ENCODE measurements around the gene PCDHB14. TPM values are rescaled to one million over a fixed set of nuclear protein-coding genes. Genes with fewer than 3 reads are reported as not detected.
"Not testable (repeated sequence)": the region's sequence is repeated elsewhere in the genome, so short reads cannot be mapped to it uniquely, and the experiment has no call there.

PCDHB14 gene
- total RNA-seq, 1 donor from 2014 or later: 6.8 TPM

DNA sequence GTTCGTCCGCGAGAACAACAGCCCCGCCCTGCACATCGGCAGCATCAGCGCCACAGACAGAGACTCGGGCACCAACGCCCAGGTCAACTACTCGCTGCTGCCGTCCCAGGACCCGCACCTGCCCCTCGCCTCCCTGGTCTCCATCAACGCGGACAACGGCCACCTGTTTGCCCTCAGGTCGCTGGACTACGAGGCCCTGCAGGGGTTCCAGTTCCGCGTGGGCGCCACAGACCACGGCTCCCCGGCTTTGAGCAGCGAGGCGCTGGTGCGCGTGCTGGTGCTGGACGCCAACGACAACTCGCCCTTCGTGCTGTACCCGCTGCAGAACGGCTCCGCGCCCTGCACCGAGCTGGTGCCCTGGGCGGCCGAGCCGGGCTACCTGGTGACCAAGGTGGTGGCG is 12.9 kb upstream of the PCDHB14 start:
- DNase-seq (ENCODE audit: low spot score): not testable (repeated sequence)

DNA sequence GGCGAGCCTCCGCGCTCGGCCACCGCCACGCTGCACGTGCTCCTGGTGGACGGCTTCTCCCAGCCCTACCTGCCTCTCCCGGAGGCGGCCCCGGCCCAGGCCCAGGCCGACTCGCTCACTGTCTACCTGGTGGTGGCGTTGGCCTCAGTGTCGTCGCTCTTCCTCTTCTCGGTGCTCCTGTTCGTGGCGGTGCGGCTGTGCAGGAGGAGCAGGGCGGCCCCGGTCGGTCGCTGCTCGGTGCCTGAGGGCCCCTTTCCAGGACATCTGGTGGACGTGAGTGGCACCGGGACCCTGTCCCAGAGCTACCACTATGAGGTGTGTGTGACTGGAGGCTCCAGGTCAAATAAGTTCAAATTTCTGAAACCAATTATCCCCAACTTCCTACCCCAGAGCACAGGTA is 12.3 kb upstream of the PCDHB14 start:
- not testable (repeated sequence) for DNase-seq (ENCODE audit: low spot score)

DNA sequence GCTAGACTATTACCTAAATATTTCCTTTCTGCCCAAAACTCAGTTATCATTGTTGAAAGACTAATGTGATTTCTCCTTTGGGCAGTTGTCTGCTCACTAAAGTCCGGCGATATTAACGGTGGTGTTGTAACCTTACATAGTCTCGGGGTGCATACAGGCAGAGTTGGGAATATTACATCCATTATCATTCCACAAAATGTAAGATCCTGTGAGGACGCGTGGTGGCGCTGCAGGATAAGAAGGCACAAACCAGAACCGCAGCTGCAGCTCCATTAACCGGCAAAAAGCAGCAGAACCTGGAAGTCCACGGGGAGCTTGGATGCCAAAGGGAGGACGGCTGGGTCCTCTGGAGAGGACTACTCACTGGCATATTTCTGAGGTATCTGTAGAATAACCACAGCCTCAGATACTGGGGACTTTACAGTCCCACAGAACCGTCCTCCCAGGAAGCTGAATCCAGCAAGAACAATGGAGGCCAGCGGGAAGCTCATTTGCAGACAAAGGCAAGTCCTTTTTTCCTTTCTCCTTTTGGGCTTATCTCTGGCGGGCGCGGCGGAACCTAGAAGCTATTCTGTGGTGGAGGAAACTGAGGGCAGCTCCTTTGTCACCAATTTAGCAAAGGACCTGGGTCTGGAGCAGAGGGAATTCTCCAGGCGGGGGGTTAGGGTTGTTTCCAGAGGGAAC is 9.3 kb upstream of the PCDHB14 start, which contains the start of gene PCDHB13:
PCDHB13 (plus strand) TSS at position 264 of the 684 bp plus-strand sequence; CDS start at position 469, 205 bp downstream.
- not testable (repeated sequence) for DNase-seq (ENCODE audit: low spot score)

DNA sequence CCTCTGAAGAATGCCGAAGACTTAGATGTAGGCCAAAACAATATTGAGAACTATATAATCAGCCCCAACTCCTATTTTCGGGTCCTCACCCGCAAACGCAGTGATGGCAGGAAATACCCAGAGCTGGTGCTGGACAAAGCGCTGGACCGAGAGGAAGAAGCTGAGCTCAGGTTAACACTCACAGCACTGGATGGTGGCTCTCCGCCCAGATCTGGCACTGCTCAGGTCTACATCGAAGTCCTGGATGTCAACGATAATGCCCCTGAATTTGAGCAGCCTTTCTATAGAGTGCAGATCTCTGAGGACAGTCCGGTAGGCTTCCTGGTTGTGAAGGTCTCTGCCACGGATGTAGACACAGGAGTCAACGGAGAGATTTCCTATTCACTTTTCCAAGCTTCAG is 8.6 kb upstream of the PCDHB14 start:
- DNase-seq (ENCODE audit: low spot score): not testable (repeated sequence)

DNA sequence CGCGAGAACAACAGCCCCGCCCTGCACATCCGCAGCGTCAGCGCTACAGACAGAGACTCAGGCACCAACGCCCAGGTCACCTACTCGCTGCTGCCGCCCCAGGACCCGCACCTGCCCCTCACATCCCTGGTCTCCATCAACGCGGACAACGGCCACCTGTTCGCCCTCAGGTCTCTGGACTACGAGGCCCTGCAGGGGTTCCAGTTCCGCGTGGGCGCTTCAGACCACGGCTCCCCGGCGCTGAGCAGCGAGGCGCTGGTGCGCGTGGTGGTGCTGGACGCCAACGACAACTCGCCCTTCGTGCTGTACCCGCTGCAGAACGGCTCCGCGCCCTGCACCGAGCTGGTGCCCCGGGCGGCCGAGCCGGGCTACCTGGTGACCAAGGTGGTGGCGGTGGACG is 7.6 kb upstream of the PCDHB14 start:
- not testable (repeated sequence) for DNase-seq (ENCODE audit: low spot score)

- DNase-seq (ENCODE audit: low spot score): not testable (repeated sequence)
Observed at GRCh38 chr5:141216035-141216434, 7.1 kb upstream of the PCDHB14 start.

DNA sequence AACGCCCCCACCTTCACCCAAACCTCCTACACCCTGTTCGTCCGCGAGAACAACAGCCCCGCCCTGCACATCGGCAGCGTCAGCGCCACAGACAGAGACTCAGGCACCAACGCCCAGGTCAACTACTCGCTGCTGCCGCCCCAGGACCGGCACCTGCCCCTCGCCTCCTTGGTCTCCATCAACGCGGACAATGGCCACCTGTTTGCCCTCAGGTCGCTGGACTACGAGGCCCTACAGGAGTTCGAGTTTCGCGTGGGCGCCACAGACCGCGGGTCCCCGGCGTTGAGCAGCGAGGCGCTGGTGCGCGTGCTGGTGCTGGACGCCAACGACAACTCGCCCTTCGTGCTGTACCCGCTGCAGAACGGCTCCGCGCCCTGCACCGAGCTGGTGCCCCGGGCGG is 1.7 kb downstream of the PCDHB14 start:
- not testable (repeated sequence) for DNase-seq (ENCODE audit: low spot score)

GRCh38 chr5:141225421-141225820 is 2.3 kb downstream of the PCDHB14 start:
- not testable (repeated sequence) for DNase-seq (ENCODE audit: low spot score)

GRCh38 chr5:141234109-141234667 is 11.0 kb downstream of the PCDHB14 start:
- no peak for DNase-seq (ENCODE audit: low spot score)

GRCh38 chr5:141235922-141236321 is 12.8 kb downstream of the PCDHB14 start:
- DNase-seq (ENCODE audit: low spot score): not testable (repeated sequence)

DNA sequence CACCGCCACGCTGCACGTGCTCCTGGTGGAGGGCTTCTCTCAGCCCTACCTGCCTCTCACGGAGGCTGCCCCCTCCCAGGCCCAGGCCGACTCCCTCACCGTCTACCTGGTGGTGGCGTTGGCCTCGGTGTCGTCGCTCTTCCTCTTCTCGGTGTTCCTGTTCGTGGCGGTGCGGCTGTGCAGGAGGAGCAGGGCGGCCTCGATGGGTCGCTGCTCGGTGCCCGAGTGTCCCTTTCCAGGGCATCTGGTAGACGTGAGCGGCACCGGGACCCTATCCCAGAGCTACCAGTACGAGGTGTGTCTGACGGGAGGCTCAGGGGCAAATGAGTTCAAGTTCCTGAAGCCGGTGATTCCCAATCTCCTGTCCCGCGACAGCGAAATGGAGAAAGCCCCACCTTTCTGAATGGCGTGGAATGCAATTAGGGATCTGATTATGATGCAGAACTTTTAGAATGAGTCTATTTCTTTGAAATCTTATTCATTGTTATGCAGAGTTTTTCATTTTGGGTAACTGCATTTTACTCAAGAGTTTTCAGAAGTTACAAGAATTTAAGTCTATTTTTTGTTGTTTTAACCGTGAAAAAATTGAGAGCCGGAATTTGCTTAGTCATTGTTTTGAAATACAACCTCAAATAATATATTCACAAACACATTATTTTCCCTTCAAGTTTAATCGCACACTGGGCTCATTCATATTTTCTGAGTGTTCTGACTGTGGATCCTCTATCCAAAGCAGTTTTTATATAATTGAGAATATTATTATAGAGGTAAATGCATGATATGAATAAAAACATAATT is 13.6 kb downstream of the PCDHB14 start:
- DNase-seq (ENCODE audit: low spot score): no peak

GRCh38 chr5:141241496-141241895 is 18.4 kb downstream of the PCDHB14 start:
- no peak for DNase-seq (ENCODE audit: low spot score)

GRCh38 chr5:141245250-141245717 is 22.1 kb downstream of the PCDHB14 start, which contains the start of gene PCDHB15:
Gene PCDHB15, plus strand, starts transcription at chr5:141245395. Its CDS starts 184 bp downstream, at chr5:141245579.
- no peak for DNase-seq (ENCODE audit: low spot score)

DNA sequence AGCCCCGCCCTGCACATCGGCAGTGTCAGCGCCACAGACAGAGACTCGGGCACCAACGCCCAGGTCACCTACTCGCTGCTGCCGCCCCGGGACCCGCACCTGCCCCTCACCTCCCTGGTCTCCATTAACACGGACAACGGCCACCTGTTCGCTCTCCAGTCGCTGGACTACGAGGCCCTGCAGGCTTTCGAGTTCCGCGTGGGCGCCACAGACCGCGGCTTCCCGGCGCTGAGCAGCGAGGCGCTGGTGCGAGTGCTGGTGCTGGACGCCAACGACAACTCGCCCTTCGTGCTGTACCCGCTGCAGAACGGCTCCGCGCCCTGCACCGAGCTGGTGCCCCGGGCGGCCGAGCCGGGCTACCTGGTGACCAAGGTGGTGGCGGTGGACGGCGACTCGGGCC is 23.8 kb downstream of the PCDHB14 start:
- DNase-seq (ENCODE audit: low spot score): not testable (repeated sequence)

DNA sequence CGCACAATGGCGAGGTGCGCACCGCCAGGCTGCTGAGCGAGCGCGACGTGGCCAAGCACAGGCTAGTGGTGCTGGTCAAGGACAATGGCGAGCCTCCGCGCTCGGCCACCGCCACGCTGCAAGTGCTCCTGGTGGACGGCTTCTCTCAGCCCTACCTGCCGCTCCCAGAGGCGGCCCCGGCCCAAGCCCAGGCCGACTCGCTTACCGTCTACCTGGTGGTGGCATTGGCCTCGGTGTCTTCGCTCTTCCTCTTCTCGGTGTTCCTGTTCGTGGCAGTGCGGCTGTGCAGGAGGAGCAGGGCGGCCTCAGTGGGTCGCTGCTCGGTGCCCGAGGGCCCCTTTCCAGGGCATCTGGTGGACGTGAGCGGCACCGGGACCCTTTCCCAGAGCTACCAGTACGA is 24.3 kb downstream of the PCDHB14 start:
- DNase-seq (ENCODE audit: low spot score): not testable (repeated sequence)

DNA sequence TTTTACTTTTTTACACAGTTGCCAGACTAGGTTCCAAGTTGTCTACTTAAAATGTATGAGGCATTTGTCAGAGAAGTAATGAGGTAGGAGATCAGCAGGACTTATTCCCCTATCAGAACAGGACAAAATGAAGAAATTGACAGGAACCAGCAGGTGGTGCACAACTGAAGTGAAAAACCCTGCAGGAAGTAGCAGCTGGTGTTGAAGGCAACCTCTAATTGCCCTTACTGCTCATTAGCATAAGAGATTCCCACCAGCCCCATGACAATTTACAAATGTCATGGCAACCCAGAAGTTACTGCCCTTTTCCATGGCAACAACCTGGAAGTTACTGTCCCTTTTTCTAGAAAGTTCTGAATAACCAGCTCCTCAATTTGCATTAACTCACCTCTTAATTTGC is 27.4 kb downstream of the PCDHB14 start:
- DNase-seq (ENCODE audit: low spot score): no peak

DNA sequence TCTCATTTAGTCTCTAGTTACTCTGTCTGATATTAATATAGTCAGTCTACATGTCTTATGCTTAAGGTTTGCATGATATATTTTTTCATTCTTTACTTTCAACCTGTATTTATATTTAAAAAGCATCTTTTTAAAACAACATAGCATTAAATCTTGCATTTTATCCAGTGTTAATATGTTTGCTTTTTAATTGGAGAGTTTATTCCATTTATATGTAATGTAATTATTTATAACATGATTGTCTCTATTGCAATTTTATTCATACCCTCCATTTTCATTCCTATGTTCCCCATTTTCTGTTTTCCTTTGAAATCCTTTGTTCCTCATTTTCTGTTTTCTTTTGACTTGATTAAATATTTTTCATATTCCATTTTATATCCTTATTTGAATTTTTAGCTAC is 35.3 kb downstream of the PCDHB14 start:
- no peak for DNase-seq (ENCODE audit: low spot score)

GRCh38 chr5:141258948-141259347 is 35.8 kb downstream of the PCDHB14 start:
- no peak for DNase-seq (ENCODE audit: low spot score)

DNA sequence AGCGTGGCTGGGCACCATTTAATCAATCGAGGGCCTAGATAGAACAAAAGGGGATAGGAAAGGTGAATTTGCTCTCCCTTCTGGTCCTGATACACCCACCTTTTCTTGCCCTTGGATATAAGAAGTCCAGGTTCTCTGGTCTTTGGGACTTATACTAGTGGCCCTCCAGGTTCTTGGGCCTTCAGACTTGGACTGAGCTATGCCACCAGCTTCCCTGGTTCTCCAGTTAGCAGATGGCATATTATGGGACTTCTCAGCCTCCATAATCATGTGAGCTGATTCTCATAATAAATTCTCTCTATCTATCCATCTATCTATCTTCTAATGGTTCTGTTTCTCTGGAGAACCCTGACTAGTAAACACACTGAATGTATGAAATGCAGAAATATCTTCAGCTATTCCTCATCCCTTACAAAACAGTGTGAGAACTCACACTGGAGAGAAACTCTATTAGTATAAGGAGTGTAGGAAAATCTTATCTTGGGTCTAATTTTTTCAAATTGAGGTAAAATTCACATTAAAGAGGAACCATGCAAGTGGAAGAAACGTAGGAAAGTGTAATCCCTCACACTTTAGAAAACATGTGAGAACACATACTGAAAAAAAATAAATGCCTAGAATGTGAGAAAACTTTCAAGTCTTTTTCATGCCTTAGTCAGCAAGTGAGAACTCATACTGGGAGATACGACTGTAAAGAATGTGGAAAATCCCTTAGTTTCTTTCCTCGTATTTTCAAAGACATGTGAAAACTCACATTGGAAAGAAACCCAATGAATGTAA is 37.5 kb downstream of the PCDHB14 start:
- no peak for DNase-seq (ENCODE audit: low spot score)

GRCh38 chr5:141261238-141261546 is 38.0 kb downstream of the PCDHB14 start:
- no peak for DNase-seq (ENCODE audit: low spot score)

GRCh38 chr5:141269195-141269594 is 46.1 kb downstream of the PCDHB14 start:
- no peak for DNase-seq (ENCODE audit: low spot score)

DNA sequence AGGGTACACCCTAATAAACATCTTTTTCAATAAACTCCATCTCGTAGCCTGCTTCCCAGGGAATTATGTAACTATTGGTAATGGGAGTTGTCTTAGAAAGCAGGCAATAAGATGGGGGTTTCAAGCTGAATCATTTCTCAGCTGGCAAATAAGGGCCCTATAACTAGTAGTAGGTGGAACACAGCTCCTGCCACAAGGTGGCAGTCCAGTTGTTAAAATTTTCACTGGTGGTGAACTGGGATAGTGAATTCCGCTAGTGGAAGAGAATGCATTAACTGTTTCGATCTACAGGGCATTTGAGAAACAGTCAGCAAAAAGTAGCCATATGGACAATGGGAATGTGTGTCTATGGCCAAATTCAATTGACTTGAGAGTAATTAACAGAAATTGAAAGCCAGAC is 49.8 kb downstream of the PCDHB14 start:
- DNase-seq (ENCODE audit: low spot score): no peak
